ENCODE measurements around the gene UMOD. TPM values are rescaled to one million over a fixed set of nuclear protein-coding genes. Genes with fewer than 3 reads are reported as not detected.

The UMOD gene
- total and polyA plus RNA-seq, 2 experiments from 2014 or later: not detected

GRCh38 chr16:20327444-20328041 lies 25.0 kb downstream of the UMOD start, which contains the start of gene GP2:
Gene GP2, minus strand, starts transcription at chr16:20327513. Its CDS starts 1,082 bp downstream, at chr16:20326431.
- Histone ChIP-seq H3K27ac (no peak within 1 kb of the TSS), H3K4me1 (ENCODE audit: insufficient read depth) (peaks cover 5% of the 10 kb centered on the region), H3K4me3 (no peak within 1 kb of the TSS), H2AFZ (no peak within 1 kb of the TSS), H3K9me3 (ENCODE audit: low read depth) (no peaks in the 10 kb centered on the region), H3K79me2 (no peaks in the 10 kb centered on the region), H4K20me1 (ENCODE audit: insufficient read depth, poor library complexity, severe bottlenecking) (no peaks in the 10 kb centered on the region), H3K4me2 (no peak within 1 kb of the TSS), H3K27me3 (no peaks in the 10 kb centered on the region), H3K9me2 (replicated peaks; ENCODE audit: insufficient read depth) (no peaks in the 10 kb centered on the region), H3K36me3 (replicated peaks; ENCODE audit: insufficient read depth, low read depth) (no peaks in the 10 kb centered on the region)
- DNase-seq (ENCODE audit: low spot score): no peak
- WGBS (ENCODE audit: low lambda C conversion rate, missing lambda C conversion rate): 65% methylated on average over 7 of the region's 7 CpGs
- TF ChIP-seq EZH2phosphoT487 (IDR thresholded peaks at IDR 0.05; ENCODE audit: low read depth, severe bottlenecking, unreplicated experiment) (no peak), CTCF (IDR thresholded peaks at IDR 0.05; ENCODE audit: poor library complexity) (no peak), EZH2 (IDR thresholded peaks at IDR 0.05; ENCODE audit: borderline replicate concordance) (no peak)

- H3K4me2 ChIP-seq: no peak overlapping the region
- no peak overlapping the region for H2AFZ ChIP-seq
- no peaks in the 10 kb centered on the region for H4K20me1 ChIP-seq (ENCODE audit: insufficient read depth, poor library complexity, severe bottlenecking)
- H3K36me3 ChIP-seq (replicated peaks; ENCODE audit: insufficient read depth, low read depth): no peaks in the 10 kb centered on the region
- TF ChIP-seq EZH2 (IDR thresholded peaks at IDR 0.05; ENCODE audit: borderline replicate concordance): no peak
- no peak for TF ChIP-seq EZH2phosphoT487 (IDR thresholded peaks at IDR 0.05; ENCODE audit: low read depth, severe bottlenecking, unreplicated experiment)
- TF ChIP-seq CTCF (IDR thresholded peaks at IDR 0.05; ENCODE audit: poor library complexity): no peak
- DNase-seq (ENCODE audit: low spot score): no peak
- H3K79me2 ChIP-seq: no peaks in the 10 kb centered on the region
- no peaks in the 10 kb centered on the region for H3K27me3 ChIP-seq
- H3K4me1 ChIP-seq (ENCODE audit: insufficient read depth): peaks cover 5% of the 10 kb centered on the region
- WGBS (ENCODE audit: low lambda C conversion rate, missing lambda C conversion rate): 56% methylated on average over 3 of the region's 3 CpGs
- no peak overlapping the region for H3K27ac ChIP-seq
- H3K4me3 ChIP-seq: no peak overlapping the region
- H3K9me3 ChIP-seq (ENCODE audit: low read depth): no peaks in the 10 kb centered on the region
- H3K9me2 ChIP-seq (replicated peaks; ENCODE audit: insufficient read depth): no peaks in the 10 kb centered on the region
Observed at GRCh38 chr16:20326321-20326720, 26.2 kb downstream of the UMOD start.

- WGBS (ENCODE audit: low lambda C conversion rate, missing lambda C conversion rate): 73% methylated on average over 3 of the region's 3 CpGs
- Histone ChIP-seq H4K20me1 (ENCODE audit: insufficient read depth, poor library complexity, severe bottlenecking) (no peaks in the 10 kb centered on the region), H3K27me3 (no peaks in the 10 kb centered on the region), H3K9me2 (replicated peaks; ENCODE audit: insufficient read depth) (no peaks in the 10 kb centered on the region), H3K4me2 (no peak overlapping the region), H2AFZ (no peak overlapping the region), H3K27ac (no peak overlapping the region), H3K4me1 (ENCODE audit: insufficient read depth) (peaks cover 5% of the 10 kb centered on the region), H3K9me3 (ENCODE audit: low read depth) (no peaks in the 10 kb centered on the region), H3K79me2 (no peaks in the 10 kb centered on the region), H3K36me3 (replicated peaks; ENCODE audit: insufficient read depth, low read depth) (no peaks in the 10 kb centered on the region), H3K4me3 (no peak overlapping the region)
- no peak for DNase-seq (ENCODE audit: low spot score)
- TF ChIP-seq EZH2 (IDR thresholded peaks at IDR 0.05; ENCODE audit: borderline replicate concordance) (no peak), CTCF (IDR thresholded peaks at IDR 0.05; ENCODE audit: poor library complexity) (no peak), EZH2phosphoT487 (IDR thresholded peaks at IDR 0.05; ENCODE audit: low read depth, severe bottlenecking, unreplicated experiment) (no peak)
Observed at GRCh38 chr16:20325005-20325404, 27.5 kb downstream of the UMOD start.

All from hepatocyte (in vitro differentiated cells).